Loucy (cell line): ENCODE results near the gene KCNIP3.

Source experiments
- H2AFZ ChIP-seq: fragments of 200-600 bp; sonication (generic); 2 replicates; pipeline ENCODE4 v1.6.0; 2016; ENCODE audit warnings: antibody characterized with exemption, mild to moderate bottlenecking, low read length, moderate library complexity
- H3F3A ChIP-seq: fragments of 200-600 bp; 2 replicates; pipeline ENCODE4 v1.6.0; 2016; ENCODE audit warnings: antibody characterized with exemption, low read depth, mild to moderate bottlenecking
- H3K27me3 ChIP-seq: fragments of 200-600 bp; sonication (generic); 2 replicates; pipeline ENCODE4 v1.6.1; 2014; ENCODE audit warnings: low read length, mild to moderate bottlenecking; ENCODE audit not compliant: insufficient read depth, poor library complexity, severe bottlenecking
- H3K36me3 ChIP-seq: fragments of 200-600 bp; sonication (generic); 2 replicates; pipeline ENCODE4 v1.6.1; 2016; ENCODE audit warnings: low read length; ENCODE audit not compliant: insufficient read depth
- H3K4me1 ChIP-seq: fragments of 200-600 bp; sonication (generic); 2 replicates; pipeline ENCODE4 v1.5.1; 2014; ENCODE audit warnings: low read length, mild to moderate bottlenecking; ENCODE audit not compliant: insufficient read depth, poor library complexity, severe bottlenecking
- H3K4me2 ChIP-seq: fragments of 200-600 bp; sonication (generic); 2 replicates; pipeline ENCODE4 v1.6.0; 2014; ENCODE audit warnings: antibody characterized with exemption, low read length, low read depth, mild to moderate bottlenecking; ENCODE audit not compliant: poor library complexity, severe bottlenecking
- H3K4me3 ChIP-seq: fragments of 200-600 bp; sonication (generic); 2 replicates; pipeline ENCODE4 v1.5.1; 2014; ENCODE audit warnings: low read length, mild to moderate bottlenecking, mixed read lengths; ENCODE audit not compliant: poor library complexity, severe bottlenecking
- H3K79me2 ChIP-seq: fragments of 200-600 bp; sonication (generic); 2 replicates; pipeline ENCODE4 v1.6.1; 2014; ENCODE audit warnings: low read length; ENCODE audit not compliant: insufficient read depth
- H3K9ac ChIP-seq: fragments of 200-600 bp; sonication (generic); 2 replicates; pipeline ENCODE4 v1.6.0; 2014; ENCODE audit warnings: mild to moderate bottlenecking, low read depth, low read length, moderate library complexity; ENCODE audit not compliant: poor library complexity, severe bottlenecking
- H3K9me2 ChIP-seq: fragments of 200-600 bp; sonication (generic); replicated peaks from 2 replicates; pipeline ENCODE4 v1.6.1; 2016; ENCODE audit warnings: low read depth, low read length, mixed read lengths
- H3K9me3 ChIP-seq: fragments of 200-600 bp; sonication (generic); 2 replicates; pipeline ENCODE4 v1.6.1; 2014; ENCODE audit warnings: mild to moderate bottlenecking, antibody characterized with exemption, low read length, low read depth; ENCODE audit not compliant: insufficient read depth
- H4K20me1 ChIP-seq: fragments of 200-600 bp; sonication (generic); 2 replicates; pipeline ENCODE4 v1.6.0; 2014; ENCODE audit warnings: antibody characterized with exemption, low read length, mild to moderate bottlenecking; ENCODE audit not compliant: insufficient read depth, poor library complexity, severe bottlenecking
- CTCF ChIP-seq: fragments of 200-600 bp; sonication (generic); conservative IDR thresholded peaks from 2 replicates; pipeline ENCODE4 v1.5.1; 2014; ENCODE audit warnings: mild to moderate bottlenecking, antibody characterized with exemption, low read length
- EZH2phosphoT487 ChIP-seq: fragments of 200-600 bp; IDR thresholded peaks from 2 replicates; pipeline ENCODE4 v1.6.1; 2018; ENCODE audit warnings: antibody characterized with exemption, mild to moderate bottlenecking, moderate library complexity, borderline replicate concordance

KCNIP3 gene

GRCh38 chr2:95326433-95327140 lies 29.4 kb downstream of the KCNIP3 start:
- H3K9me2 ChIP-seq, result no peaks in the 10 kb centered on the region
- no peaks in the 10 kb centered on the region for H3K4me1 ChIP-seq
- no peak overlapping the region for H3K4me2 ChIP-seq
- H3K36me3 ChIP-seq, result no peaks in the 10 kb centered on the region
- no peaks in the 10 kb centered on the region for H3F3A ChIP-seq
- H3K27me3 ChIP-seq, result no peaks in the 10 kb centered on the region
- TF ChIP-seq CTCF (no peak), EZH2phosphoT487 (no peak)
- no peak overlapping the region for H3K9ac ChIP-seq
- H3K79me2 ChIP-seq, result no peaks in the 10 kb centered on the region
- no peak overlapping the region for H2AFZ ChIP-seq
- H3K9me3 ChIP-seq, result no peaks in the 10 kb centered on the region
- no peak overlapping the region for H3K4me3 ChIP-seq
- H4K20me1 ChIP-seq, result no peaks in the 10 kb centered on the region

GRCh38 chr2:95327861-95328260 lies 30.7 kb downstream of the KCNIP3 start:
- Histone ChIP-seq H3K27me3 (no peaks in the 10 kb centered on the region), H3F3A (no peaks in the 10 kb centered on the region), H3K4me1 (no peaks in the 10 kb centered on the region), H3K9ac (no peak overlapping the region), H3K9me2 (no peaks in the 10 kb centered on the region), H3K4me2 (no peak overlapping the region), H2AFZ (no peak overlapping the region), H3K4me3 (no peak overlapping the region), H3K9me3 (no peaks in the 10 kb centered on the region), H3K79me2 (no peaks in the 10 kb centered on the region), H3K36me3 (no peaks in the 10 kb centered on the region), H4K20me1 (no peaks in the 10 kb centered on the region)
- no peak for TF ChIP-seq EZH2phosphoT487
- no peak for TF ChIP-seq CTCF

- H3K4me1 ChIP-seq, result no peaks in the 10 kb centered on the region
- TF ChIP-seq CTCF, result no peak
- no peak for TF ChIP-seq EZH2phosphoT487
- H3K27me3 ChIP-seq, result no peaks in the 10 kb centered on the region
- H2AFZ ChIP-seq, result no peak overlapping the region
- no peaks in the 10 kb centered on the region for H3K9me3 ChIP-seq
- no peak overlapping the region for H3K9ac ChIP-seq
- no peaks in the 10 kb centered on the region for H3K9me2 ChIP-seq
- no peak overlapping the region for H3K4me3 ChIP-seq
- no peaks in the 10 kb centered on the region for H3K79me2 ChIP-seq
- no peaks in the 10 kb centered on the region for H3F3A ChIP-seq
- H3K4me2 ChIP-seq, result no peak overlapping the region
- H4K20me1 ChIP-seq, result no peaks in the 10 kb centered on the region
- H3K36me3 ChIP-seq, result no peaks in the 10 kb centered on the region
These were observed 31.4 kb downstream of the KCNIP3 start for GRCh38 chr2:95328358-95329125.
